Endometrium (tissue), 2 donors: ENCODE data around the gene P2RY14.
"Not testable (repeated sequence)": the region's sequence is repeated elsewhere in the genome, so short reads cannot be mapped to it uniquely, and the experiment has no call there.

Experiments
- FAIRE-seq: peaks from 2 replicates; lab custom pipeline; 2012; peaks lifted over from hg19 to GRCh38; lab: Jason Lieb, UNC
- donor health status: control.
- donor health status: control.

The P2RY14 gene

DNA sequence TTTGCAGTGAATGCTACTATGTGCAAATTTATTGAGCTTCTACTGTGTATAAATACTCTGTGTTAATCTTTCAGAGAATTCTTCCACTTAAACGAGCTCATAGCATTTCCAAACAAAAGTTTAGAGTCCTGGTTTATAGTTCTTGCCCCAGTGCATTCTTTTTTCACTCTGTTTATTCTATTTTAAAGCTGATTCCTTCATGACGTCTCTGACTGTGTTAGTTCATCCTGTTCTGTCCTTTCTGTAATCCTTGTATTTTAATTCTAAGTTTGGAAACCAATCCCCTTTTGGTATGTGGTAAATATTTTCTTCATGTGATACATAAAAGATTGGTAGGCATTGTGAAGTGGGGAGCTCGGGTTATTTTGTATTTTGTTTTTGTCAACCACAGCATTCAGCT, 18.7 kb downstream of the P2RY14 start:
- FAIRE-seq: peak; percentile 83

DNA sequence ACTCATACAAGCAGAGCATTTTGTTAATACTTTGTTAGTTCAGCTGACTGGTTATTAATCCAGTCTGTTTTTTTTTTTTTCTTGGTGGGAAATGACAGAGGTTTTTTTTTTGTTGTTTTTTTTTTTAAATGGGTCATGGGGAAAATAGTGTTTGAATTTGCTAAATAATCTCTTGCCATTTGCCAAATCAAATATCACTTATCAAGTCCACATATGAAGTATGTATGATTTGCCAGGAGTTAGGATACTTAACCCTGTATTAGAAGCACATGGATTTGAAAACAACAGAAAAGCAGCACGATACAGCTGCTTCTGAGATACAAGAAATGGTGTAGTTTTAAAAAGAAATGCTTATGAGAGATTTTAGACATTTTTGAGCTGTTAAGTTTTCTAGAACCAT, 21.6 kb downstream of the P2RY14 start:
- FAIRE-seq: peak; percentile 83

DNA sequence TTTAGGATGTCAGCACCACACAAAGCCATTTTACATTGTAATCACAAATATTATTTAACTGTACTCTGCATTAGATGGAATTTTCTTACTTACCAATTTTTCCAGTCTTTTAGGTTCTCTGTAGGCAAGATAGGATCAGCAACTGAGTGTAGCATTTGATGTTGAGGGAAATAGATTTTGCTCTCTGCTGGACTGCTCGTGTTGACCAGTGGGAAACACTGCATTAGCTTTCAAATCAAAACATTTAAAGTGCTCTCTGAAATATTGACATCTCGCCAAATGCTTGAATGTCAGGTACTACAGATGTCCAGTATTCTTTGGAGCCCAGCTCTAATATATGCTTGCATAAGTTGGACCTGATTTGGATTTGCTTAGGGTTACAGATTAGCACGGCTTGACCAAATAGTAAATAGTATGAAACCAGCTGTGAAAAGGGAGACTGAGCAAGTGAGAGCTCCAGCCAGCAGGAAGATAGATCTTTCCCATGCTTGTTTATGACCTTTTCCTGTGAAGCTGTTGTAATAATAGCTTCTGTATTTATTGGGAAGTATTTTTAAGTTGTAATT, 29.5 kb downstream of the P2RY14 start:
- FAIRE-seq: no peak

DNA sequence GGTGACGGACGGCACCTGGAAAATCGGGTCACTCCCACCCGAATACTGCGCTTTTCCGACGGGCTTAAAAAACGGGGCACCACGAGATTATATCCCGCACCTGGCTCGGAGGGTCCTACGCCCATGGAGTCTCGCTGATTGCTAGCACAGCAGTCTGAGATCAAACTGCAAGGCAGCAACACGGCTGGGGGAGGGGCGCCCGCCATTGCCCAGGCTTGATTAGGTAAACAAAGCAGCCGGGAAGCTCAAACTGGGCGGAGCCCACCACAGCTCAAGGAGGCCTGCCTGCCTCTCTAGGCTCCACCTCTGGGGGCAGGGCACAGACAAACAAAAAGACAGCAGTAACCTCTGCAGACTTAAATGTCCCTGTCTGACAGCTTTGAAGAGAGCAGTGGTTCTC, 36.3 kb downstream of the P2RY14 start:
- not testable (repeated sequence) for FAIRE-seq

DNA sequence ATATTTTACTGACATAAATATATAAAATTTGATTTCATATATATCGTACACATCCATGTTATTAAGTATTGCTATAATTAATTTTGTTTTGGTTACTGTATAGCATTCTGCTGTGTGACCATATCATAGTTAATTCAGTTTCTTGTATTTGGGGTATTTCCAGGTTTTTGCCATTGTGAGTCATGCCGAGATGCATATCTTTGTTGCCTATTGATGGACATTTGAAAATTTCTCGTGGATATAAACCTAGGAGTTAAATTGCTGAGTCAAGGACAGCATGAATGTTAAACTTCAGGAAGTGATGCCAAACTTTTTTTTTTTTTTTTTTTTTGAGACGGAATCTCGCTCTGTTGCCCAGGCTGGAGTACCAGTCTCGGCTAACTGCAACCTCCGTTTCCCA, 41.6 kb downstream of the P2RY14 start:
- FAIRE-seq: peak; percentile 81

DNA sequence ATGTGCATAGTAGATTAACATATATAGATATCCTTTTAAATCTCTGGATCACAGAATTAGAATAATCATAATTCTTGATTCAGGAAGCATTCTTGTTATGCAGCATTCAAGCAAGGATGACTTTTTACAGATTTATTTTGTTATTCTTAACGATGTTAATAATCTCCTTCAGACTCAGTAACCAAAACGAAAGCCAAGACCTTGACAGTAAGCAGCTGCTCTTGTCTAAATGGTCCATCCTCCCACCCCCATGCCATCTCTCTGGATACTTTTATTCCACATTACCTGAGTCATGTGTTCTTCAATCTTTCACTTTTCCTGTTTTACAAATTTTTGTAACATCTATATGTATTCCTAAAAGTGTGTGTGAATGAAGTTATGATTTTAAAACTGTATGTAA, 42.0 kb downstream of the P2RY14 start:
- no peak for FAIRE-seq

DNA sequence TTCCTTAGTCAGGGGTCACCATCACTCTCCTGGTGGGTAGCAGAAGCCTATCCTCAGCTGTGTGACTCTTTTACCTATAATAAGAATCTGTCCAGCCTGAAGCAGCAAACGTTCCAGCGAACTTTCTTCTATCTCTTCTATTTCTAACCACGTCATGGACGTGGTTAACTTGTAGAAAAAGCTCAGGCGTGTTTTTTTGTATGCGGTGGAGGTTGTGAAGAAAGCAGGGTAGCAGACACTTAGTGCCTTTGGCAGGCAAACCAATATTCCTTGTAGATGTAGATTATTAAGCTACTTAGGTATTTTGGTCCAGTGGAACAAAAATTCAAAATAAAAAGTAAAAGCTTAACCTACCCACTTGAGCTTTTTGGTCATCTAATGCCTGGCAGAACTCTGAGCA, 43.5 kb downstream of the P2RY14 start:
- no peak for FAIRE-seq

DNA sequence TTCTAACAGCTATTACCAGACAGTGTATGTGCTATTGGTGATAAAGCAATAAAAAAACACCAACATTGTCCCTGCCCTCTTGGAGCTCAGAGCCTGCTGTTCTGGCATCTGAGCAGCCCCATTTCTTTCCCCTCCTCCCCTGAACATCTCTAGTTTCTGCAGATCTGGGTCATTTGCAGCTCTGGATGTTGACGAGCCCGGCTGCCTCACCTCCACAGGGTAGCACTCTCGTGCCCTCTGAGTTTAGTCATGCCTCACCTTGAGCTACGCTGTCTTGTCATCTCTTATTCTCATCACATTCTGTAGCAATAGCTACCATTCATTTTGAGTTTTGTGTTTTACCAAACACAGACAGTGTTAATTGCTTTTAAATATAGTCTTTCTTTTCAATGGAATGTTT, 45.4 kb downstream of the P2RY14 start:
- FAIRE-seq: no peak

DNA sequence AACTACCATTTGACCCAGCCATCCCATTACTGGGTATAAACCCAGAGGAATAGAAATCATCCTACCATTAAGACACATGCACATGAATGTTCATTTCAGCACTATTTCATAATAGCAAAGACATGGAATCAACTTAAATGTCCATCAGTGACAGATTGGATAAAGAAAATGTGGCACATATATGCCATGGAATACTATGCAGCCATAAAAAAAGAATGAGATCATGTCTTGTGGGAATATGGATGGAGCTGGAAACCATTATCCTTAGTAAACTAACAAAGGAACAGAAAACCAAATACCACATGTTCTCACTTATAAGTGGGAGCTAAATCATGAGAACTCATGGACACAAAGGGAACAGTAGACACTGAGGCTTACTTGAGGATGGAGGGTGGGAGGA, 45.9 kb downstream of the P2RY14 start:
- FAIRE-seq: not testable (repeated sequence)

DNA sequence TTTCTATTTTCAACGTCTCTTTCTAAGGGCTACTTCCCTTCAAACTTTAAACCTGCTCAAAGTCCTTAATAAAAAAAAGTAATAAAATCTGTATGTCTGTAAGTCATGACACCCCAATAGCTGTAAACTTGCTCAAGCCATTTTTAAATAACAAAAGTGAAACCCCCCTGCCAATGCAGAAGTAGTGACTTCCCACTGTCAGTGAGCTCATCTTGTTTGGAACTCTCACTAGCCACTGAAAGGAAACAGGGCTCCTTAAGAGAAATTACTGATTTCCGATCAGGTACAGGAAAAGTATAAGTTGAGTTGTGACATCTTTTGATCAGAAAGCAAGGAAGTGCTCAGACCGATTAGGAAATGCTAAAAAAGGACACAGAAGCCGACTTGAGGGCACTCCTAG, 47.7 kb downstream of the P2RY14 start:
- no peak for FAIRE-seq

DNA sequence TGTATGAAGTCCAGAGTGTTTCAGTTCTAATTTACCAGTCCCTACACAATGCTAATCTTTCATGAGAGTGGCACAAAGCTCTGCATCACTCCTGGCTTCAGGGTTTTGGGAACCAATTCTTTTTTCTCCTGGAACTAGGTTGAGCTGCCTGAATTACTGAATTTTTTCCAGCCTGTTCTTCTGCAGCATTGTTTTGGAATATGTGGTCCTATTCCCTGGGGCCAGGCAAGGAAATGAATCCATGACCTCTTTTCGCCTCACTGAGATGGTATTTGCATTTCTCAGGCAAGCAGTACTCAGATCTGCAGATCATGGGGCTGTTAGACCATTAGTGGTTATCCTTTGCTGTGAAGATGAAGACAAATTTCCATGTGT, 49.7 kb downstream of the P2RY14 start:
- peak; percentile 33 for FAIRE-seq

DNA sequence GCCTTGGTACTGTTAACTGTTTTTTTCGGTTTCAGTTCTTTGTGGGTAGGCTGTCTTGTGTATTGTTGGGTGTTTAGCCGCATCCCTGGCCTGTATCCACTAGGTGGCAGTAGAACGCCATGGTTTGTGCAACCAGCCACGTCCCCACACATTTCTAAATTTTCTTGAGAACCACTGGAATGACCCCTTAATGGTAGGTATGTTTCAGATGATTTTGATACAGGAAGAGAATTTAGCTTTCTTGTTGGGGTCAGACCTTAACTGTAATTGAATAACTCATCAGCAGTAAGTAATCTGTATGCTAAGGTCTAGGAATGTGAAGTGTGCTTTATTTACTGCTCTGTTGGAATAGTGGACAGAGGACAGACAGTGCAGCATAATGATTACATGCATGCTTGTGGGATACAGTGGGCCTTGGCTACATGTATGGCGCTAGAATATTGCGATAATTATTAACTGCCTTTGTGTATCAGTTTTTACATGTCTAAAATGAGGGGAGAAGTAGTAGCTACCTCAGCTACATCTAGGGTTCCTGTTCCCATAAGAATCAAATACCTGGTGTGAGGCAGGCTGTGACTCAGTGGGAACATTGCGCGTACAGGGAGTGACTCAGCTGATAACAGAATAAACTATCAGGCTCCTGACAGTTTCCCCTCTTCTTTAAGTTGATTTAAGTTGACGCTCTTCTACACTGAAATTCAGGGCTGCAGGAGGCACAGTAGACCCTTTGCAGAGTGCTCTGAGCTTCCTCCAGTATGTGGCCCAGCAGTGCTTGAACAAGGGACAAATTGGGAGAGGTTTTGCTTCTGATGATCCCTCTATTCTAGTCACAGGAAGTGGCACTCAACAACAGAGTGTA, 50.3 kb downstream of the P2RY14 start:
- FAIRE-seq: peak; percentile 80

DNA sequence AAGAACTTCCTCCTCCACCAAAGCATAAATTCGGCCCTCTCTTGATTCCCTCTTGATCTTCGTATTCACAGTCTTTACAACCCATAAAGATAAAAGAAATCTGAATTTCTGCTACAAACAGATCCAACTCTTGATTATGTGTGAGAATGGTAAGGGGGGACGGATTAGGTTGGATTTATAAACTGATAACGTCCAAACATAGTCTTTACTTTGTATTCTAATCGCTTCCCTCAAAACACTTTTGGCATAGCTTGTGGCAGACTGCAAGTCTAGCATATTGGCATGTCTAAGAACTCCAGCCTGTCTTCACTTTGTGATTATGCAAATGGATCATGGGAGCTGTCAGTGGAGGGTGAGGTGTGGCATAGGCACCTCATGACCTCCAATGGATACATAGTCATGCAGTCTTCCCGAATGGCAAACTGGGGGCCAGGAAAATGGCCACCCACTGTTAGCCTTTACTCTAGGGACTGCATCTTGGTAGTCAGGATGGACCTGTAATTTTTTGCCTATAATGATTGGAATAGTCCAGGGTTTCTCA, 51.0 kb downstream of the P2RY14 start:
- no peak for FAIRE-seq

DNA sequence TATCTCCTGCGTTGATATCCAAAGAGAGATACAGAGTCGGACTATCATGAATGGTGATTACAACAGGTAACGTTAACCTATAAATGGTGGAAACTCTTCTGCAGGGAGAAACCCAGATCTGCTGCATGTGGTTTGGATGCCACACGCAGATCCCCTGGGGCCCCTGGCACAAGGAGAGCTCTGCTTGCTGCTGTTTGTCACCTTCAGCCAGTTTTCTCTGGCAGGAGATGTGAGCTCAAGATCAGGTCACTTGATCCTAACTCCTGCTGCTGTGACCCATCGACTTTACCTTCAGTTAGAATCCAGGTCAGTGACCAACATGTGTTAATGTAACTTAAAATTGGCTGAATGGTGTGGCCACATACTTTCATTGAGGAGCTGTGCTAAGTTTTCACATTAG, 51.5 kb downstream of the P2RY14 start:
- no peak for FAIRE-seq

DNA sequence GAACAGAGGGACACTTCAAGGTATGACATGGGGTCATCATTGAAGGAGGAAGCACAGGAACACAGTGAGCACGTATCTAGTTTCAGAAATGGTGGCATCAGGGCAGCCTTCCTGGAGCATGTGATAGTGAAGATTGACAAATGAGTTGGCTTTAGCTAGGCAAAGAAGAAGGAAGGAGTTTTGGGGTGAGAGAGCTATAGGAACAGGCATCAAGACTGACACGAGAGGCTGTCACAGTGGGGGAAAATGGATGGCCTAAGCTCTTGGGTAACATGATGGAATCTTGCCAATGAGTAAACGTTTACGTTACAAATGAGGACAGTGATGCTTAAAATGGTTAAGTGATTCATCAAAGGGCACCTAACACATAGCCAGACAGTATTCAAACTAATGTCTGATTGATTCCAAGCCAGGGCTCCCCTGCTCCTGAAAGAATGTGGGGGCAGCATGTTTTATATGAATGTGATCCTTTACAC, 52.2 kb downstream of the P2RY14 start:
- FAIRE-seq: no peak

DNA sequence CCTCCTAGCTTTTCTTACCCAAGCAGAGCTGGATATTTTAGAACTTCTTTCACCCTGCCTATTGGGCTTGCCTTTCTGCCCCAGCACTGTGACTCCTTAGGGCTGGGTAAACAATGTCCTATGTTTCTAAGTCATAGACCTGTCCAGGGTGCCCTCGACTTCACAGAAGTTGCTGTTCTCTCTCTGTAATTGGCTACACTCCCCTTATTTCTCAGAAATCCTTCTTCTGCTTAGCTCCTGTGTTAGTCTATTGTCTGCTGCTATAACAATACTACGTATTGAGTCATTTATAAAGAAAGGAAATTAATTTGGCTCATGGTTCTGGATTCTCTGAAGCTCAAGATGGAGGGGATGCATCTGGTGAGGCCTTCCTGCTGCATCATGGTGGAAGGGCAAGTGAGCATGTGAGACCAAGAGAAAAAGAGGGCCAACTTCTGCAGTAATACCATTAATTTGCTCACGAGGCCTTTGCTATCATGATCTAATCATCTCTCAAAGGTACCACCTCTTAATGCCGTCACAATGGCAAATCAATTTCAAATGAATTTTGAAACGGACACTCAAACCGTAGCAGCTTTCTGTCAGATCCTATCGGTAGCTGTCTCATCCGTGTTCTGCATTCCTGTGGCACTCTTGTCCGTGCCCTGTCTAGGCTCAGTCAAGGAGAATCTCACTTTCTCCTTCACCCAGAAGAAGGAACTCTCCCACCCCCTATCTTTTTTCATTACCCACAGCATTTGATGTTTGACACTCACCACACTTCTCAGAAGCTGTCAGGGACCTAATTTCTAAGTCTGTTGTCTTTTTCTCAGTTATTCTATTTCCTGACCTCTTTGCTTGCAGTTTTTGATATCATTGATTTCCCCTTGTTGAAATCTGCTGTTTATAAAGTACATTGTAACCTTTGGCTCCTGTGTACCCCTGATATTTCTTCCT, 53.0 kb downstream of the P2RY14 start:
- no peak for FAIRE-seq

DNA sequence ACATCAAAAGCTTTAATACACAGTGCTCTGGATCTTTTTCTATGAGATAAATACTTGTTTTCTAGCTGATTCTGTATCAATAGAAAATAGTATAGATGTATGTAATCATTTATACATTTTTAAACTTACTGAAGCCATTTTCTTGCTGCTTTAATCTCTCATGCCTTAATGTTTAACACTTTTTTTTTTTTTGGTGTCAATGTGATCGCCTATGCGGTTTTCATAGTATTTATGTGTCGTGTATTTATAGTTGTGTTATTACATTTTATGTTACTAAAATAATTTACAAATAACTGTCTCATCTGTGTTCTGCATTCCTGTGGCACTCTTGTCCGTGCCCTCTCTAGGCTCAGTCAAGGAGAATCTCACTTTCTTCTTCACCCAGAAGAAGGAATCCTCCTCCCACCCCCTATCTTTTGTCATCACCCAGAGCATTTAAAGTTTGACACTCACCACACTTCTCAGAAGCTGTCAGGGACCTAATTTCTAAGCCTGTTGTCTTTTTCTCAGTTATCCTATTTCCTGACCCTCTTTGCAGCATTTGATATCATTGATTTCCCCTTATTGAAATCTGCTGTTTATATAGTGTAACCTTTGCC, 54.0 kb downstream of the P2RY14 start:
- no peak for FAIRE-seq

DNA sequence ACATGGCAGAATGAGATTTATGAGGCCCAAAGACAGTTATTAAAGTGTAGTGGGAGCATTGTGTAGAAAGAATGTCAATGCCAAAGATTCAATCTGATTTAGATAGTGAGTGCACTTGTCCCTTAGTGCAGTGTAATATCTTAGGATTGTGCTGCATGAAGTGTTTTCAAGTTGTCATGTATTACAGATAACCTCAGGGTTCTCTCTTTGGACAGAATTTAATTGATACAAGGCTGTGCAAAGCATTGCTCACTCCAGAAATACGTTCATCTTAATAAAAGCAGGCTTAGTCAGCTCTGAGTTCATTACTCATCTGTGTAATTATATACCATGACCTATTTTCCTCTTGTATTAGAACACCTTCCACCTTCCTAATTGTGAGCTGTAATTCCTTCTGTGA, 59.3 kb downstream of the P2RY14 start:
- FAIRE-seq: no peak

DNA sequence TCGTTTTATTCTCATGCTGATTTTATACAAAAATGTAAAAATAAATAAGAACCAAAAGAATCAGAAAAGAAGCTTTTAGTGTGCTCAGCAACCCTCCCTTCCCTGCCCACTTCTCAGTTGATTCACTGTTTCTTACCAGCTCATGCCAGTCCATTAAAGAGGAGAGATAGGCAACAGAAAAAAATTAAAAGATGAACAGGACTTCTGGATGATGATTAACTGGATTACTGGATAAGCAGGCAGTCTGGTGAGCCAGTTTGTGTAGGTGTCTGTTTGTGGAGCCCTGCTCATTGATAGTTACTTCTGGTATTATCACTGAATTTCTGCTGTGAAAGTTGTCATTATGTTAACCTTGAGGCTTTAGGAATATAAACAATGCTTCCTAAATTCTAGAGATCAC, 60.2 kb downstream of the P2RY14 start:
- FAIRE-seq: no peak

DNA sequence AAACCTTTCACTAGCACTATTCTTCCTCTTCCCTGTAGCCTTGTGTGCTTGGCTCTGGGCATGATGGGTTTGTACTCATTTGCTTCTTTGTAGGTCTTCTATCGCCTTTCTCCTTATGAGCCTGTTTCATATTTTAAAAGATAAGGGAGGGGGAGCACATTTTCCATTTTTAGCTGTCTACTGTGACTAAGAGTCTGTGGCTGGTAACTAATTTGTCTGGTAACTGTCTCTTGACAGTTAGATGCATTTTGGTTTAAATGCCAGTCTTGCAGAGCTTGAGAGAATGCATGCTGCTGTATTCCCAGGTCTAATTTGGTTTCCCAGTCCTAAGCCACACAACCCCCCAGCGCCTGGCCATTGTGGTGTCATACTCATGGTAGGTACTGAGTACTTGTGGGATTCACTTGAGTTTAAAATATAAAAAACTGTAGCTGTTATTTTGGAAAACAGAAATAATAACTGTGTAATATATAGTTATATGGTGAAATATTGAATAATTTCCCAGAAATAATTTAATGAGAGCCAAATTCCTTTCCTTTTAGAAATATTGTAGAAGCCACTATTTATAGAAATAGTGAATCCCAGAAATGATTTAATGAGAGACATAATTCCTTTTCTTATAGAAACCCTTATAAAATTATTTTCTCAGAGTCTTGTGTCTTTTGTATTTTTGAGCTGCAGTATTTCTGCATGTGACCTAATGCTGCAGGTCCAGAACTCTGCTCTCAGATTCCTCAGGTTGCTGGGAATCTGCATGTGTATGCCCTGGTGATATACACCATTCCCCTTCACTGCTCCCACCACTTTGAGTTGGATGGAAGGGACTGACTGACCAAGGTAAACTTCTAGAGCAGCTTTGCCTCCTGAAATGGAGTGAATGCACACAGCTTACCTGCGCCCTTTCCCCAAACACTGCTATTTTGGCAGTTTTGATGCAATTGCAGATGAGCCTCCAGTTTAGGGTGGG, 61.4 kb downstream of the P2RY14 start:
- no peak for FAIRE-seq

DNA sequence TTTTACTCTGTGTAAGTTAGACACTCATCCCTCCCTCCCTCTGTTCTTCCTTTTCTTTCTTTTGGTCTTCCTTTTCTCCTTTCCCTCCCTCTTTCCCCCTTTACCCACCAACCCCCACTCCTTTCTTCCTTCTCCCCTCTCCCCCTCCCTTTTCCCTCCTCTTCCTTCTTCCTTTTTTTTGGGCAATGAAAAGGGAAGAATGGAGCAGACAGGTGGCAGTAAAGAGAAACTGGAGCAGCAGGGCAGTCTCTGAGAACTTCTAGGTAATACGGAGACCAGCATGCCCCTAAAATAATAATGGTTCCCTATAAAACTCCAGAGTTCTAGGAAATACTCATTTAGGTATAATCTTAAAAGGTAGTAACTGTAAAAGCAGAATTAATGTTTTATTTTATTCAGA, 63.9 kb downstream of the P2RY14 start:
- FAIRE-seq: no peak
